Epidermal melanocyte (primary cell): ENCODE results near the gene C1orf122.

ENCODE experiments used
- DNase-seq: peaks from one replicate; pipeline ENCODE4 v3.0.0; 2011; ENCODE audit warnings: low spot score; ENCODE audit not compliant: insufficient read length

Gene C1orf122

DNA sequence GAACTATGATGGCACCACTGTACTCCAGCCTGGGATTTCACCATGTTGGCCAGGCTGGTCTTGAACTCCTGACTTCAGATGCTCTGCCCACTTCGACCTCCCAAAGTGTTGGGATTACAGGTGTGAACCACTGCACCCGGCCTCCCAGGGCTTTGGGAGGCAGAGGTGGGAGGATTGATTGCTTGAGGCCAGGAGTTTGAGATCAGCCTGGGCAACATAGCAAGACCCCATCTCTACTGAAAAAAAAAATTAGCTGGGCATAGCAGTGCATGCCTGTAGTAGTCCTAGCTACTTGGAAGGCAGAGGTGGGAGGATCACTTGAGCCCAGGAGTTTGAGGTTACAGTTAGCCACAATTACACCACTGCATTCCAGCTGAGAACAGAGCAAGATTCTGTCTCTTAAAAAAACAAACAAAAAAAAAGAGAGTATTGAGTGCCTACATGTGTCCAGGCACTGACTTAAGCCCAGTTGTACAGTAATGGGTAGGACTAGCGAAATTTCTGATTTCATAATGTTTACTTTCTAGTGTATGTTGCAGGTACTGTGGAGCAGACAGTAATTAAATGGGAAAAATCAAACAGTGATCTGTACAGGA is 9.7 kb upstream of the C1orf122 start:
- DNase-seq = no peak

DNA sequence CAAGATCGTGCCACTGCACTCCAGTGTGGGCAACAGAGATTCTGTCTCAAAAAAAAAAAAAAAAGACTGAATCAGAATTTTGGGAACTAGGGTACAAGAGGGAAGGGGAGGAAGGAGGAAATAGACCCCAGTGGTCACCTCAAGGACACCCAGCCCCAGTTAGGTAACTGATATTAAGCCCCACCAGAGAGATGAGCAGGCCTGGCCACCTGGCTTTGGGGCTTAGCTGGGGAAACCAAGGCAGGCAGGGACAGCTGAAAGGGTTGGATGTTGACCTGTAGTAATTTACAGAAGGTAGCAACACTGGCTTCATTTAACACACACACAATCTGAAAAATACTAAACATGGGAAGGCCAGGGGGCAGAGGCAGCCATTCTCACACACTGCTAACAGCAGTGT is 5.2 kb upstream of the C1orf122 start:
- DNase-seq = no peak

DNA sequence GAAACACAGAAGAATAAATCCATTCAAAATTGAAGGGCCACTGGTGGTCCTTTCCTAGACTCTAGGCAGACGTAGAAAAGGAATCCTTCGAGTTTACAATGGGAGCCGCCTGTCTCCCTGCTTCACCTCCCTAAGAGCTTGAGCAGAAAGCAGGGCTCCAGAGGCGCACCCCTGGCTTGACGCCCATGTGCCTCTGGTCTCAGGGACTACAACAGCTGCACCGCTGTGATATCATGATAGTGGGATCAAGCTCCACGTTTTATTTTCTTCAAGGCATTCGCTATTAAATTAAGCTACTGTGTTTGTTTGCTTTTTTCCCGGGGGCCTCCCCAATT is 403 bp upstream of the C1orf122 start:
- no peak for DNase-seq

DNA sequence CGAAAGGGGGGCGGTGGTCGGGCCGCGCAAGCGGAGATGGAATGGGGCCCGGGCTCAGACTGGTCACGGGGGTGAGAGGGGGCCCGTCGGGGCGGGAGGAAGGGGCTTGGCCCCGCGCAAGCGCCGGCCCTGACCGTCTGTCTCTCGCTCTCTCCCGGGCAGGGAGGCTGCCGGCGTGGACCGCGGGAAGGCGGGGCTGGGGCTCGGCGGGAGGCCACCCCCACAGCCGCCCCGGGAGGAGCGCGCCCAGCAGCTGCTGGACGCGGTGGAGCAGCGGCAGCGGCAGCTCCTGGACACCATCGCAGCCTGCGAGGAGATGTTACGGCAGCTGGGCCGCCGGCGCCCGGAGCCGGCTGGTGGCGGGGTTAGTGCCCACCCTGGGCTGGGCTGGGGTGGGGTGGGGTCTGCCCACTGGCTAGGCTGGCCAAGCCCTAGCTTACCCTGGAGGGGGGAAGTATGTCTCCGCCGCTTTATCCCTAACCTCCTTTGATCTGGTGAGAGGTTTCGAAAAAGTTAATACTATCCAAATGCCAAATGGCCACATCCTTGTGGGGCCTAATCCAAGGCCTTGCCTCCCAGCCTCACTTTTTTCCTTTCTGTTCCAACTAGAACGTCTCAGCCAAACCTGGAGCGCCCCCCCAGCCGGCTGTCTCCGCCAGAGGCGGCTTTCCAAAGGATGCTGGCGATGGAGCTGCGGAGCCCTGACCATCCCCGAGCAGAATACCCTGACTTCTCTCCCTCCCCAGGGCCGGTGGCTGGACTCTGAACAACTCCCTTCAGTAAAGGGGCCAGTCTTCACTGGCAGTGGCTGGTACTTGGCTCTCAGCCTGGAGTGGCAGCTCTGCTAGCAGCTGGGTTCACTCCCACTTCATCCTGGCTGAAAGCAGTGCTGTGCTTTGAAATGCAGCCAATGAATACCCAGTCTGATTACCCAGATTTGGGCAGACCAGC is 1.1 kb downstream of the C1orf122 start:
- DNase-seq = peak; percentile 81

DNA sequence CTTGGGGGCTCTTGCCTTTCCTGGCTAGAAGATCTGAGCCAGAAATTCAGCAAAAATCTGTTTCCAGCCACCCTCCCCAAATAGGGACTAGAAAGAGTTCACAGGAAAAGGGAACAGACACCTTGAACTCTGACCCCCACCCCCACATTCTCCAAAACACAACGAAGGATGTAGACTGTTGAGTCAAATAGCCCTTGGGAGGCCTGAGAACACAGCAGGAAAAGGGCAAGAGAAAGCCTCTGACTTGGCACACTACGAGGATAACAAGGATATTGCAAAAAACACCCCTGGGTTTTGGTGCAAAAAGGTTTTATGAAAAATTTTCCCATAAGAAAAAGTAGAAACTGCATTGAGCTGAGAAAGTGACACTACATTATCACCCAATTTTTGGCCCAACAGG is 2.4 kb downstream of the C1orf122 start:
- DNase-seq = no peak

DNA sequence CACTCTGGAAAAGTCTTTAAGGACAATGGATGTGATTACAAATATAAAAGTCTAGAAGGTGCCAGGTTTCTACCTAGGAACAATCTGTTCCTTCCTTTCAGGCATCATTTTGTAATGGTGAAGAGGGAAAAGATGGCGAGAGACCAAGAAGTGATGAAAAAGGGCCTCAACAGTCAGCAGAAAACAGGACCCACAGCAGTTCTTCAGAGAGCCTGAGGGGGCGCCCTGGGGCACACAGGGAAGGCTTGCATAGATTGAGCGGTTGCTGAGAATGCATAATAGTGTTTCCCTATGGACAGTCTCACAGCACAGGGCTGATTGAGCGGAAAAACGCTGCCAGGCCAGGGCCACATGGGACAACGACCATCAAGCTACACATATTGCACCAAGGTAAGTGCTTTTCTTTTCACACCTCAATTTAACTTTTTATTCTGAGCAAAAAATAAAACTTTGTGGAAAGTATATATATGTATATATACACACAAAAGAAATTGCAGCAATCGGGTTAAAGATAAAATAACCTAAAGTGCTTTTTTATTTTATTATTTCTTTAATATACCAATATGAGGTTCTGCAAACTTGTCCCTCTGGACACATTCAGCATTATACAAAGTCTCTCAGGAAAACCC is 3.6 kb downstream of the C1orf122 start:
- DNase-seq = no peak

DNA sequence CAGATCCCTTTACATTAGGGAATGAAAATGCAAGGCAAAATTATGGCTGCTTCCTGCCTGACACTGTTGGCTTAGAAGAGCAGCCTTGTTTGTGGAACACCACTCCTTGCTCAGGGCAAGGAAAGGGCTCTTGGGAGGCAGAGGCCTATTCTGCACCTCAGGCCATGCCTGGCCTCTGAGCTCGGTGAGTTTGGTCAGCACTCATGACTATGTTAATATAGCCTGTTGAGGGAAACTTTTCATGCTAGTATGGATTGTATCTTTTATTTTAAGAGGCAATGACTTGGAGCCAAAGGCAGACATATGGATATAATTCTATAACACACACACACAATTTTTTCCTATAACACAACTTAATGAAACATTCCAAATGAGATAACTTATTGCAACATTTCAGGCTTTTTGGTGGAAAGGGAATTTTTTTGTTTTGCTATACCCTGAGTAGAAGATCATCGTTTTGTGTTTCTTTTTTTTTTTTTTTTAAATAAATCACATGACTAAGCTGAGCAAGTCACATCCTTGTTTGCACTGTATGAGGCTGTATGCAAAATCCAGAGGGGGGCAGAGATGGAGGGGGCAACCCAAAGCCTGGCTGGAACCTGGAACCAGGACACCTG is 6.0 kb downstream of the C1orf122 start:
- no peak for DNase-seq

DNA sequence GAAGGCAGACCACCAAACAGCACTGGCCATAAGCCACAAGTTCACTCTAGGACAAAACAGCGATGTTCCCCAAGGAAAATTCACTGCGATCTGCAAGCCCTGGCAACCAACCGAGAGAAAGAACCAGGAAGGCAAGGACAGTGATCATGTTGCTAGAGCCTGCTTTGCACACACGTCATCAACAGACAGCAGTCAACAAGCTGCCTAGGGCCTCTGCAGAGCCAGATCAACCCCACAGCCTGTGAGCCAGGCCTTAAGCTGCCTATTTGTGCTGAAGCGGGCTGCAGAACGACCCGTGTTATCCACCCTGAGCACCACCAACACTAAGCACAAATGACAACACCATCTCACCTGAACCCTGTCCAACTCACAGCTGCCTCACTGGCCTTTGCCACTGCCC is 6.7 kb downstream of the C1orf122 start:
- no peak for DNase-seq

DNA sequence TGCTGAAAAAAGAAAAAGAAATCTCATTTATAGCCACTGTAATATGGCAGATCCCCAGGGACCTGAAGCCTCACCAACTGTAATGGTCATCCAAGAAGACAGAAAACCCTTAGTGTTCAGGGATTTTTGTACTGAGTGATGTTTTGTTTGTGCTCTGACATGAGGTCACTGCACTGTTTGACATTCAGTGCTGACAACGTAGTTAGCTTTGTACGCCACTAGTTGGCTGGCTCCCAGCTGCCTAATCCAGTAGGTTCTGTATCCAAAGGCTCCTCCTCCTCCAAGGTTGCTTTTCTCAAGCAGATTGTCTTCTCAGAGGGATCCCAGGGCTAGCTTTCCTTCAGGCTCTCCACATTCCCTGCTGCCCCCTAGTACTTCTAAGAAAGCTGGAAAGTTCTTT is 9.9 kb downstream of the C1orf122 start:
- no peak for DNase-seq

DNA sequence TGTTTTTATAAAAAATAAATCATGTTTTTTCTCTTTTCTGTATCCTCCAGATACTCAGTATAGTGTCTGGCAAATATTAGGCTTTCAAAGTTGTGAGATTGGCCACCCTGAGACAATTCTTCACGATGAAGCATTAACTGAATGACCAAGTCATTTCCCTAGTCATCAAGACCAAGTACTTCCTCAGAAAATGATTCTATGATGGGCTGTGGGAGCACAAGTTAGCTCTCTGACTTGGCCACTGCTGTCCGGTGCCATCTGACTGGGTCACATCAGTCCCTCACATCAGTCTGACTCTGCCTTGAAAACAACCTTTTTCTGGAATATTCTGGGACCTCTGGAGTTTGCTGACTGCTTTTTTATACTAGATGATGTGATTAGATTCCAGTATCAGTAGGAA is 13.9 kb downstream of the C1orf122 start:
- DNase-seq = no peak

DNA sequence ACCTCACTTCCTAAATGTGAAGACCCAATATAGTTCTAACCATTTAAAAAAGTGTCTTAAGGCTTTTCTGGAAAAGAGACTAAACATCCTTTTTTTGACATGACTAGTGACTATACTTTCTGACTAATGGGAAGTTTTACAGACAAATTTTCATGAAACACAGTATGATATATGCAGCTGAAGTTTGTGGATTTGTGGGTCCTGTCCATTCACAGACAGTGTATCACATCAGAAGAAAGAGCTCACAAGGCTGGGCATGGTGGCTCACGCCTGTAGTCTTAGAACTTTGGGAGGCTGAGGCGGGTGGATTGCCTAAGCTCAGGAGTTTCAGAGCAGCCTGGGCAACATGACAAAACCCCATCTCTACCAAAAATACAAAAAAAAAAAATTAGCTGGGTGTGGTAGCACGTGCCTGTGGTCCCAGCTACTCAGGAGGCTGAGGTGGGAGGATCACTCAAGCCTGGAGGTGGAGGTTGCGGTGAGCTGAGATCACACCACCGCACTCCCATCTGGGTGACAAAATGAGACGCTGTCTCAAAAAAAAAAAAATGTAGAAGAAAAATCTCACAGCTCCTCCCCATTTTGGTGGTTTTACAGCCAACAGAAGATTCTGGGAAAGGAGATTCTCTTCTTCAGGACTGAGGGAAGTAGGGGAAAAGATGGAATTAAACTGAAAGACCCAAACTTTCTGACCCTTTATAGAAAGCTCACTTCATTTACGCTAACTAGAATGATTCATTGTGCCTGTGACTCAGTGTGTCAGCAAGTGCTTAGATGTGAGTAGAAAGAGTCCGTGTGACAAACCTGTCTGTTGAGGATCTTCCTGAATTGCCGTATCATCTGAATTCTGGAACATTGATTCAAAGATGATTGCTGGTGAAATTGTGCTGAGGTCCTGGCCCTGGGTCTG is 15.6 kb downstream of the C1orf122 start:
- DNase-seq = no peak

DNA sequence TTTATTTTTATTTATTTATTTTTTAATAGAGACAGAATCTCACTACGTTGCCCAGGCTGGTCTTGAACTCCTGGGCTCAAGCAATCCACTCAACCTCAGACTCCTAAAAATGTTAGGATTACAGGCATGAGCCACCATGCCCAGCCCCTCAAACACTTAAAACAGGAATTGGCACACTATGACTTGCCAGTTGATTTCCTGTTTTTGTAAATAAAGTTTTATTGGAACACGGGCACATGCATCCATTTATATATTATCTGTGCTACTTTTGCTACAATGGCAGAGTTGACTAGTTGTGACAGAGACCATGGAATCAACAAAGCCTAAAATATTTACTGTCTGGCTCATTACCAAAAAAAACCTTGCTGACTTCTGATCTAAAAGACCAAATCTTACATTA is 16.4 kb downstream of the C1orf122 start:
- DNase-seq = no peak

DNA sequence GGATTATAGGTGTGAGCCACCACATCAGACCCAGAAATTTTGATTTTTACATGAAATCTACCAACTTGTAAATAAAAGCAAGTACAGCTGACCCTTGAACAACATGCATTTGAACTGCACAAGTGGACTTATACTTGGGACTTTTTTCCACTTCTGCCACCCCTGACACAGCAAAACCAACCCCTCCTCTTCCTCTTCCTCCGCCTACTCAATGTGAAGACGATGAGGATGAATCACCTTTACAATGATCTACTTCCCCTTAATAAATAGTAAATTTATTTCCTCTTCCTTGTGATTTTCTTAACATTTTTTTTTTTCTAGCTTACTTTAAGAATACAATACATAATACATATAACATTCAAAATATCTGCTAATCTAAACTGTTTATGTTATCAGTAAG is 17.9 kb downstream of the C1orf122 start:
- DNase-seq = no peak

DNA sequence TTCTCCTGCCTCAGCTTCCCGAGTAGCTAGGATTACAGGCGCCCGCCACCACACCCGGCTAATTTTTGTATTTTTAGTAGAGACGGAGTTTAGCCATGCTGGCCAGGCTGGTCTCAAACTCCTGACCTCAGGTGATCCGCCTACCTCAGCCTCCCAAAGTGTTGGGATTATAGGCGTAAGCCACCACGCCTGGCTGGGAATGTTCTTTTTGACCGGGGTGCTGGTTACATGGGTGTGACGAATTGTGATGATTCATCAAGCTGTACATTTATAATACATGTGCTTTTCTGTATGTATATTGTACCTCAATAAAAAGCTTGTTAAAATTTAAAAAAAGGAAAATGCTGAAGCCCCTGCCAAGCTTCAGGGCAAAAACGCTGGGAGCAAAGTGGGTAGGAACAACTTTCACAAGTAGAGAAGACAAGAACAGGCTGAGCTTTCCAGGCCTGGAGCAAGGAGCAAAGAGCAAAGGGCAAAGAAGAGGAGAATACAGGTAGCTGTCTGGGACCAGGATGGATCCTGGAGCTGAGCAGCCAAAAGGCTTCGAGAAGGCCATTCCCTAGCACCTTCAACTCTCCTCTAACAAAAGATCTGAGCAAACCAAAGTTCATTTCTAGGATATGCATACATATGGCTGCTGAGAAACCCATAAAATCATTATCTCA is 21.0 kb downstream of the C1orf122 start:
- no peak for DNase-seq

DNA sequence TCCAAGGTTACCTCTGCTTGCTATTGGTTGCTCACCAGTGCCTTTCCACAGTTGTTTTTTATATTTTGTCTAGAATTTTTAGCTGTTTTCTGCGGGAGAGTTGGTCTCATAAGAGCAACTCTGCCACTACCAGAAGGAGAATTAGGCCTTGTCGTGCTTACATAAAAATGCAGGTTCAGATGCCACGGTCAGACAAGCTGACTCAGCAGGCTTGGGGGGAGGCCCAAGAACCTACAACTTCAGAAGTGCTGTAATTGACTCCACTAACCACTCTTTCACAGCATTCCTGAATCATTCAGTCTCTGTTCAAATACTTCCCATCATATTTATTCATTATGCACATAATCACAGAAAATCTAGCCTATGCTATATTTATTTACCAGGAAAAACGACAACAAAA is 23.5 kb downstream of the C1orf122 start:
- DNase-seq = no peak

DNA sequence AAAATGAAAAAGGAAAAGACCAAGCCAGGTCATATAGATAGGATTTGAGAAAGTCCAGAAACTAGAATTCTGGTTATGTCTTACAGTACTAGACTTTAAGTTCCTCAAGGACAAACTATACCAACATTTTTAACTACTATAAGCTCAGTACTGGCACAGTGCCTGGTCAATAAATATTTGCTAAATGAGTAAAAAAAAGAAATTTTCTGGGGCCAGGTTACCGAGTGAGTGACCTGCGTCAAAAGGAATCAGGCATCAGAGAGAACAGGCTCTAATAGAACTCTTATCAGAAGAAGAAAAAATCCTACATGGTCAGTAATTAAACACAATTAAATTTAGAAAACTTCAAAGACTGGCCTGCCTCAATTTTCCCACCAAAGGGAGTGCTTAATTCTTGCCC is 24.2 kb downstream of the C1orf122 start:
- no peak for DNase-seq

DNA sequence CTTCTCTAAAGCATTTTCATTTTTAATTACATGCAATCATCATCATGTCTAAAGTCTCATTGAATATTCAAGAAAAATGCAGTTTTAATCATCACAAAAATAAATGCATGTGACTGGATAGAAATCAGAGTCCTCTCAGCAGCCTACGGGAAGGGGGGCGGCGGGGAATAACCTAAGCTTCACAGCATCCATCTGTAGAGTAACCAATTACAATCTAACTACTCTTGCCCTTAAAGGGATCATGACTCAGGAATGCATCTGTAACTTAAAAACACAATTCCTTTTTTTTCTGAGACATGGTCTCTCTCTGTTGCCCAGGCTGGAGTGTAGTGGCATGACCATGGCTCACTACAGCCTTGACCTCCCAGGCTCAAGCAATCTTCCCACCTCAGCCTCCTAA is 29.2 kb downstream of the C1orf122 start:
- no peak for DNase-seq

DNA sequence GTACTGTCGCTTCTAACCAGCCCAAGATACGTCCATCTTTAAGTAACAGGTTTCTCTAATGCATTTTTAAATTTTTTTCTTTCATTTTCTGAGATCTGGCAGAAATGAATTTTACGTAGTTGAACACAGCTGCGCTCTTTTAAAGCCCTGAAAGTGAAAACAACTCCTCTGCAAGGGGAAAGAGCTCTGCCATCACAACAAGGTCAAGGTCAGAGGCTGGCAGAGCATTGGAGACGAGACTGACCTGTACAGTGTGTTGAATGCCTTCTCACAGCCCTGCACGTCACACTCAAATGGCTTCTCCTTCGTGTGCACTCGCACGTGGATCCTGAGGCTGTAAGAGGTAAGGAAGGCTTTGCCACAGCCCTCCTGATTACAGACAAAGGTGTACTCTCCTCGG is 32.1 kb downstream of the C1orf122 start:
- DNase-seq = no peak

DNA sequence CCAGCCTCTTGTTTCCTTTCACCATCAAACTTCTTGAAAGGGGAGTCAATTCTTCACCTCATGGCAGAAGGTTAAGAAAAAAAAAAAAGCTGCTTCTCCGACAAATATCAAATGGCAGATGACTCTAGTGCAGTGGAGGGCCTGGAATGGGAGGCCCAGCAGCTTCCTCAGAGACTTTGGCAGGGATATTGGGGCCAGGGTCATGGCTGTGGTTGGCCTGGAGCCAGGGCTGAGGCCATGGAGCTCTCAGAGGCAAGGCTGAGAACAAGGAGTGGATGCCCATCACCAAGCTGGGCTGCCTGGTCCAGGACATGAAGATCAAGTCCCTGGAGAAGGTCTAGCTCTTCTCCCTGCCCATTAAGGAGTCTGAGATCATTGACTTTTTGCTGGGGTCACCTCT is 33.1 kb downstream of the C1orf122 start:
- no peak for DNase-seq

DNA sequence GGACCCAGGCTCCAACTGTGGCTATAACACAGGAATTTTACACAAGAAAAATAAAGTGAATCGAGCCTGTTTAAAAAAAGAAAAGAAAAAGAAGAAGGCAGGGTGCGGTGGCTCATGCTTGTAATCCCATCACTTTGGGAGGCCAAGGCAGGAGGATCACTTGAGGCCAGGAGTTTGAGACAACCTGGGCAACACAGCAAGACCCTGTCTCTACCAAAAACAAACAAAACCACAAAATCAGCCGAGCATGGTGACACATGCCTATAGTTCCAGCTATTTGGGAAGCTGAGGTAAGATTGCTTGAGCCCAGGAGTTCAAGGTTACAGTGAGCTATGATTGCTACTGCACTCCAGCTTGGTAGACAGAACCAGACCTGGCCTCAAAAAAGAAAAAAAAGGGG is 34.1 kb downstream of the C1orf122 start:
- DNase-seq = no peak

DNA sequence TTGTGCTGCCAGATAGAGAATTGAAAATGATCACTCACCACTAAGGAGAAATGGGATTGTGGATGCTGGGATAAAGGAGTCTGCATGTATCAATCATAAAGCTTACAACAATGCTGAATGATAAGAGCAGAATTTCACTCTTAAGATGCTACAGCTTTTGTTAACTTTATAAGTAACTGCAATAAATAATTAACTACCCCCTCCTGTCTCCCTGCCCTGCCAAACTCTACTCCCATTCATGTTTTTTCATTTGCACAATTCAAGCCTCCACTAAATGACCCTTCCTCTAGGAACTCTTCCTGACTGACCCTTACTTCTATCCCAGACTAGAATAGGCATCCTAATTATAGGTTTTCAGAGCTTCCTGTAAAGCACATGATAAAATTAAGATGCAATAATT is 36.9 kb downstream of the C1orf122 start:
- DNase-seq = no peak
